Mammary epithelial cell (primary cell): ENCODE results near the gene ENTPD1.

Source experiments
- EZH2 ChIP-seq: IDR thresholded peaks from 2 replicates; pipeline ENCODE4 v1.6.1; 2012; ENCODE audit warnings: low read length, inconsistent platforms, borderline replicate concordance
- TF ChIP-seq, protein P1 (sequence below), 2 donors: IDR thresholded peaks in 1 of 2; conservative IDR thresholded peaks in 1 of 2; 2 replicates each; pipeline ENCODE4 v1.5.1; 2011 to 2012; ENCODE audit warnings: inconsistent platforms in 2 of 2, low read length in 2 of 2, mild to moderate bottlenecking in 2 of 2, control low read depth in 1 of 2, low read depth in 1 of 2; ENCODE audit not compliant: insufficient read depth in 1 of 2; ENCODE audit errors: extremely low read depth in 1 of 2

DNA sequence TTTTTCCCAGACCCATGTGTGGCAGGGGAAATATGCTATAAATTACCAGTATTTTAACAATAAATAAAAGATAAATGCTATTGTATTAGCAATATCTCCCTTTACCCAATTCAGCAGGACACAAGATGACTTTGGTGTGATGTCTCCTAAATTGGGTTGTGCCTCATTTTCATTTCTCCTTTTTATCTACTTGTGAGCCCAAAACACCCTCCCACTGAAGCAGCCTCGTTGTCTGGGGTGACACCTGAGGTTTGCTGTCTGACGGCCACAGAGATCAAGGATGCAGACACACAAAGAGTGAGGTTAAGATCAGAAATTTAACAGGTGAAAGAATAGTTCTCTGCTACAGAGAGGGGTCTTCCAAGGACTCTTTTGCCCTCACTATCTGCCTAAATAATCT is 124.7 kb downstream of the ENTPD1 start:
- TF ChIP-seq, protein P1, sequence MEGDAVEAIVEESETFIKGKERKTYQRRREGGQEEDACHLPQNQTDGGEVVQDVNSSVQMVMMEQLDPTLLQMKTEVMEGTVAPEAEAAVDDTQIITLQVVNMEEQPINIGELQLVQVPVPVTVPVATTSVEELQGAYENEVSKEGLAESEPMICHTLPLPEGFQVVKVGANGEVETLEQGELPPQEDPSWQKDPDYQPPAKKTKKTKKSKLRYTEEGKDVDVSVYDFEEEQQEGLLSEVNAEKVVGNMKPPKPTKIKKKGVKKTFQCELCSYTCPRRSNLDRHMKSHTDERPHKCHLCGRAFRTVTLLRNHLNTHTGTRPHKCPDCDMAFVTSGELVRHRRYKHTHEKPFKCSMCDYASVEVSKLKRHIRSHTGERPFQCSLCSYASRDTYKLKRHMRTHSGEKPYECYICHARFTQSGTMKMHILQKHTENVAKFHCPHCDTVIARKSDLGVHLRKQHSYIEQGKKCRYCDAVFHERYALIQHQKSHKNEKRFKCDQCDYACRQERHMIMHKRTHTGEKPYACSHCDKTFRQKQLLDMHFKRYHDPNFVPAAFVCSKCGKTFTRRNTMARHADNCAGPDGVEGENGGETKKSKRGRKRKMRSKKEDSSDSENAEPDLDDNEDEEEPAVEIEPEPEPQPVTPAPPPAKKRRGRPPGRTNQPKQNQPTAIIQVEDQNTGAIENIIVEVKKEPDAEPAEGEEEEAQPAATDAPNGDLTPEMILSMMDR (conservative IDR thresholded peaks at IDR 0.05 in 1 of 2, IDR thresholded peaks at IDR 0.05 in 1 of 2; ENCODE audit: extremely low read depth in 1 of 2, insufficient read depth in 1 of 2, low read depth in 1 of 2, low read length in 2 of 2) = no peak
- TF ChIP-seq EZH2 = no peak
